Esophagus squamous epithelium (tissue), 5 donors: Measurements from ENCODE around the gene LARGE1. TPM values are rescaled to one million over a fixed set of nuclear protein-coding genes. Genes with fewer than 3 reads are reported as not detected.
"Not testable (repeated sequence)": the region's sequence is repeated elsewhere in the genome, so short reads cannot be mapped to it uniquely, and the experiment has no call there.

ENCODE experiments used
- DNase-seq: peaks from one replicate; lab custom pipeline; 2025; lab: John Stamatoyannopoulos, UW
- H3K27ac ChIP-seq, 4 donors: fragments of 200-600 bp; sonication (generic); one replicate each; pipeline ENCODE4 v1.5.1; 2016 to 2019; ENCODE audit warnings: mild to moderate bottlenecking in 1 of 4
- H3K27me3 ChIP-seq, 4 donors: fragments of 200-600 bp; sonication (generic); 1 replicate in 3 of 4; 2 replicates in 1 of 4; pipeline versions ENCODE4 v1.5.1 to v1.6.0; 2017 to 2021; ENCODE audit warnings: antibody characterized with exemption in 1 of 4
- H3K36me3 ChIP-seq, 3 donors: fragments of 200-600 bp; sonication (generic); one replicate each; pipeline ENCODE4 v1.5.1; 2016 to 2019
- H3K4me1 ChIP-seq, 3 donors: fragments of 200-600 bp; sonication (generic); one replicate each; pipeline ENCODE4 v1.5.1; 2017 to 2019
- H3K4me3 ChIP-seq, 4 donors: fragments of 200-600 bp; sonication (generic); 1 replicate in 3 of 4; 2 replicates in 1 of 4; pipeline ENCODE4 v1.5.1; 2016 to 2019; ENCODE audit warnings: mild to moderate bottlenecking in 2 of 4, moderate library complexity in 1 of 4
- H3K9me3 ChIP-seq, 3 donors: fragments of 200-600 bp; sonication (generic); one replicate each; pipeline ENCODE4 v1.5.1; 2016 to 2019
- CTCF ChIP-seq, 6 experiments: fragments of 450-650 bp in 4 of 6; fragments of 200-600 bp in 2 of 6; sonication (generic) in 2 of 6; IDR thresholded peaks; one replicate each; pipeline ENCODE4 v1.5.1; 2016 to 2019; ENCODE audit warnings: antibody characterized with exemption in 6 of 6, mild to moderate bottlenecking in 4 of 6, moderate library complexity in 4 of 6
- POLR2A ChIP-seq, 4 donors: fragments of 450-650 bp; IDR thresholded peaks; one replicate each; pipeline ENCODE4 v1.6.1; 2017; ENCODE audit warnings: antibody characterized with exemption in 4 of 4, mild to moderate bottlenecking in 4 of 4, moderate library complexity in 3 of 4
- WGBS, 2 donors: methylation state at CpG; one replicate each; pipeline ENCODE4 v1.1.5; 2018; 5-methylcytosine and 5-hydroxymethylcytosine counted together
- intact Hi-C: fragments of 100-400 bp; cut with DNase I; formaldehyde crosslinking; loops from one replicate; pipeline ENCODE4 v1.15.0; 2022
- total RNA-seq, 4 donors: library from RNA; depleted of rRNA; stranded (reverse); fragments of >200 nt; gene quantifications; one replicate each; pipeline ENCODE4 v1.1.0, GENCODE V29; 2016
- donor health status: DM: yes; HTN: yes; CAD: no.

LARGE1 gene
- total RNA-seq, 4 donors from 2014 or later: 5.2 to 15.1 (median 6.6) TPM

GRCh38 chr22:33569559-33569958 lies 350.7 kb downstream of the LARGE1 start:
- intact Hi-C loops: no loop called here
- H3K36me3 ChIP-seq: no peaks in the 10 kb centered on the region
- 26 to 50% methylated on average over 2 to 3 of the region's 3 CpGs for whole genome bisulfite sequencing, 2 donors
- no peak overlapping the region for H3K27ac ChIP-seq
- no peaks in the 10 kb centered on the region for H3K4me1 ChIP-seq
- TF ChIP-seq CTCF (IDR thresholded peaks at IDR 0.05) (no peak), POLR2A (IDR thresholded peaks at IDR 0.05) (no peak)
- no peaks in the 10 kb centered on the region for H3K9me3 ChIP-seq
- no peaks in the 10 kb centered on the region for H3K27me3 ChIP-seq
- no peak overlapping the region for H3K4me3 ChIP-seq
- DNase-seq: no peak

GRCh38 chr22:33569018-33569417 lies 351.3 kb downstream of the LARGE1 start:
- no peak for TF ChIP-seq CTCF (IDR thresholded peaks at IDR 0.05)
- TF ChIP-seq POLR2A (IDR thresholded peaks at IDR 0.05): no peak
- DNase-seq: no peak
- Histone ChIP-seq H3K4me1 (no peaks in the 10 kb centered on the region), H3K9me3 (no peaks in the 10 kb centered on the region), H3K27me3 (no peaks in the 10 kb centered on the region), H3K36me3 (no peaks in the 10 kb centered on the region), H3K27ac (no peak overlapping the region), H3K4me3 (no peak overlapping the region)
- intact Hi-C loops: no loop called here
- WGBS, 2 donors: 52% methylated on average over 4 of the region's 4 CpGs

GRCh38 chr22:33566495-33566894 lies 353.8 kb downstream of the LARGE1 start:
- DNase-seq, H3K27ac ChIP-seq, H3K27me3 ChIP-seq, H3K36me3 ChIP-seq, H3K4me3 ChIP-seq, H3K4me1 ChIP-seq, H3K9me3 ChIP-seq, intact Hi-C loops: not testable (repeated sequence)
- WGBS, 2 donors: 93 to 95% methylated on average over 6 of the region's 6 CpGs

- 90 to 96% methylated on average over 7 of the region's 7 CpGs for WGBS, 2 donors
- TF ChIP-seq CTCF (IDR thresholded peaks at IDR 0.05) (no peak), POLR2A (IDR thresholded peaks at IDR 0.05) (no peak)
- no peak for DNase-seq
- no peaks in the 10 kb centered on the region for H3K9me3 ChIP-seq
- H3K4me1 ChIP-seq: no peaks in the 10 kb centered on the region
- no peak overlapping the region for H3K4me3 ChIP-seq
- no peaks in the 10 kb centered on the region for H3K36me3 ChIP-seq
- H3K27ac ChIP-seq: no peak overlapping the region
- intact Hi-C loops: no loop called here
- H3K27me3 ChIP-seq: no peaks in the 10 kb centered on the region
Measured at GRCh38 chr22:33565580-33565995, 354.7 kb downstream of the LARGE1 start.

- H3K4me3 ChIP-seq: no peak overlapping the region
- no peak overlapping the region for H3K27ac ChIP-seq
- no peaks in the 10 kb centered on the region for H3K9me3 ChIP-seq
- TF ChIP-seq POLR2A (IDR thresholded peaks at IDR 0.05) (no peak), CTCF (IDR thresholded peaks at IDR 0.05) (no peak)
- 81 to 89% methylated on average over 6 of the region's 6 CpGs for WGBS, 2 donors
- no peaks in the 10 kb centered on the region for H3K36me3 ChIP-seq
- DNase-seq: no peak
- no peaks in the 10 kb centered on the region for H3K4me1 ChIP-seq
- intact Hi-C loops: no loop called here
- H3K27me3 ChIP-seq: no peaks in the 10 kb centered on the region
Measured at GRCh38 chr22:33564683-33565082, 355.6 kb downstream of the LARGE1 start.
